ENCODE results near the gene GNAI2. TPM values are rescaled to one million over a fixed set of nuclear protein-coding genes. Genes with fewer than 3 reads are reported as not detected.
"Not testable (repeated sequence)": the region's sequence is repeated elsewhere in the genome, so short reads cannot be mapped to it uniquely, and the experiment has no call there.

Gene GNAI2
- total RNA-seq, 4 donors from 2014 or later, result 71.8 to 178 (median 98.4) TPM

- peaks cover 1 to 21% (median 9%) of the 10 kb centered on the region in 4 donors for H3K4me1 ChIP-seq
- H3K27ac ChIP-seq, result no peak overlapping the region
- TF ChIP-seq POLR2A (IDR thresholded peaks at IDR 0.05) (no peak), CTCF (IDR thresholded peaks at IDR 0.05) (no peak)
- H3K27me3 ChIP-seq, result no peaks in the 10 kb centered on the region
- H3K4me3 ChIP-seq, result no peak overlapping the region
- no peak for DNase-seq
- peaks cover 0 to 15% (median 0%) of the 10 kb centered on the region in 3 donors for H3K36me3 ChIP-seq
- no peaks in the 10 kb centered on the region for H3K9me3 ChIP-seq
Measured at GRCh38 chr3:50278123-50278879, 42.3 kb downstream of the GNAI2 start.

- Histone ChIP-seq H3K36me3 (peaks cover 0 to 11% (median 0%) of the 10 kb centered on the region in 3 donors), H3K4me1 (peaks cover 0 to 19% (median 4%) of the 10 kb centered on the region in 4 donors), H3K27me3 (no peaks in the 10 kb centered on the region), H3K9me3 (no peaks in the 10 kb centered on the region), H3K27ac (no peak within 1 kb of the TSS), H3K4me3 (no peak within 1 kb of the TSS)
- no peak for TF ChIP-seq CTCF (IDR thresholded peaks at IDR 0.05)
- TF ChIP-seq POLR2A (IDR thresholded peaks at IDR 0.05), result no peak
- DNase-seq, result no peak
Measured at GRCh38 chr3:50278880-50279224, 42.8 kb downstream of the GNAI2 start, which contains the start of gene LSMEM2. Gene LSMEM2, plus strand, starts transcription at chr3:50279087. Its CDS starts 27 bp downstream, at chr3:50279114.

- H3K27ac ChIP-seq, result no peak overlapping the region
- DNase-seq, result no peak
Measured at GRCh38 chr3:50279255-50280016, 43.4 kb downstream of the GNAI2 start.

GRCh38 chr3:50284121-50284520, 48.1 kb downstream of the GNAI2 start:
- not testable (repeated sequence) for H3K27me3 ChIP-seq, H3K4me3 ChIP-seq, H3K27ac ChIP-seq, H3K9me3 ChIP-seq, DNase-seq, H3K4me1 ChIP-seq
- H3K36me3 ChIP-seq, result peaks cover 0 to 25% (median 0%) of the 10 kb centered on the region in 3 donors

More at GRCh38 chr3:50279255-50280016, 43.4 kb downstream of the GNAI2 start:
- no peak overlapping the region for H3K4me3 ChIP-seq
- H3K27me3 ChIP-seq, result no peaks in the 10 kb centered on the region
- no peak for TF ChIP-seq CTCF (IDR thresholded peaks at IDR 0.05)
- H3K36me3 ChIP-seq, result peaks cover 0 to 9% (median 0%) of the 10 kb centered on the region in 3 donors
- H3K9me3 ChIP-seq, result no peaks in the 10 kb centered on the region
- peaks cover 0 to 18% (median 1%) of the 10 kb centered on the region in 4 donors for H3K4me1 ChIP-seq

GRCh38 chr3:50286322-50287227, 50.6 kb downstream of the GNAI2 start:
- DNase-seq, result peak in 1 of 3 donors; percentile 42
- H3K36me3 ChIP-seq, result peaks cover 0 to 38% (median 0%) of the 10 kb centered on the region in 3 donors
- no peak overlapping the region for H3K4me3 ChIP-seq
- no peaks in the 10 kb centered on the region for H3K27me3 ChIP-seq
- TF ChIP-seq CTCF (IDR thresholded peaks at IDR 0.05), result no peak
- no peak for TF ChIP-seq POLR2A (IDR thresholded peaks at IDR 0.05)
- peaks cover 0 to 14% (median 2%) of the 10 kb centered on the region in 4 donors for H3K4me1 ChIP-seq
- H3K9me3 ChIP-seq, result no peaks in the 10 kb centered on the region
- no peak overlapping the region for H3K27ac ChIP-seq

All from Peyer's patch (tissue), 4 donors.